ENCODE results near the gene PGLYRP1.

Gene PGLYRP1

GRCh38 chr19:46031781-46032596 lies 9.1 kb upstream of the PGLYRP1 start:
- no peak for DNase-seq

- no peak for DNase-seq
Observed at GRCh38 chr19:46030812-46031550, 8.1 kb upstream of the PGLYRP1 start.

- no peak for DNase-seq
Observed at GRCh38 chr19:46025835-46026234, 3.0 kb upstream of the PGLYRP1 start.

GRCh38 chr19:46023311-46023779 lies 492 bp upstream of the PGLYRP1 start:
- DNase-seq: no peak

- DNase-seq: no peak
Observed at GRCh38 chr19:46022061-46022430, 807 bp downstream of the PGLYRP1 start.

GRCh38 chr19:46021531-46022041 lies 1.3 kb downstream of the PGLYRP1 start:
- DNase-seq: no peak

GRCh38 chr19:46020819-46021125 lies 2.1 kb downstream of the PGLYRP1 start:
- DNase-seq: no peak

GRCh38 chr19:46019270-46019669 lies 3.6 kb downstream of the PGLYRP1 start:
- DNase-seq: no peak

- no peak for DNase-seq
Observed at GRCh38 chr19:46018729-46019251, 4.1 kb downstream of the PGLYRP1 start.

- DNase-seq: no peak
Observed at GRCh38 chr19:46017874-46018675, 4.8 kb downstream of the PGLYRP1 start.

GRCh38 chr19:46017095-46017429 lies 5.8 kb downstream of the PGLYRP1 start:
- no peak for DNase-seq

GRCh38 chr19:46016426-46017094 lies 6.3 kb downstream of the PGLYRP1 start:
- DNase-seq: peak; percentile 83

GRCh38 chr19:46015687-46016425 lies 7.0 kb downstream of the PGLYRP1 start:
- DNase-seq: peak; percentile 36

GRCh38 chr19:46014941-46015686 lies 7.7 kb downstream of the PGLYRP1 start:
- DNase-seq: peak; percentile 75

- DNase-seq: no peak
Observed at GRCh38 chr19:46014534-46014933, 8.3 kb downstream of the PGLYRP1 start.

GRCh38 chr19:46009530-46010510 lies 13.0 kb downstream of the PGLYRP1 start:
- DNase-seq: peak; percentile 68

GRCh38 chr19:46006411-46006810 lies 16.4 kb downstream of the PGLYRP1 start:
- no peak for DNase-seq

- no peak for DNase-seq
Observed at GRCh38 chr19:46002678-46003275, 20.1 kb downstream of the PGLYRP1 start.
